Measurements from ENCODE around the gene KLHDC3.
A peak's percentile ranks its signal among the peaks of the same experiment; 100 is the strongest.

KLHDC3 gene

DNA sequence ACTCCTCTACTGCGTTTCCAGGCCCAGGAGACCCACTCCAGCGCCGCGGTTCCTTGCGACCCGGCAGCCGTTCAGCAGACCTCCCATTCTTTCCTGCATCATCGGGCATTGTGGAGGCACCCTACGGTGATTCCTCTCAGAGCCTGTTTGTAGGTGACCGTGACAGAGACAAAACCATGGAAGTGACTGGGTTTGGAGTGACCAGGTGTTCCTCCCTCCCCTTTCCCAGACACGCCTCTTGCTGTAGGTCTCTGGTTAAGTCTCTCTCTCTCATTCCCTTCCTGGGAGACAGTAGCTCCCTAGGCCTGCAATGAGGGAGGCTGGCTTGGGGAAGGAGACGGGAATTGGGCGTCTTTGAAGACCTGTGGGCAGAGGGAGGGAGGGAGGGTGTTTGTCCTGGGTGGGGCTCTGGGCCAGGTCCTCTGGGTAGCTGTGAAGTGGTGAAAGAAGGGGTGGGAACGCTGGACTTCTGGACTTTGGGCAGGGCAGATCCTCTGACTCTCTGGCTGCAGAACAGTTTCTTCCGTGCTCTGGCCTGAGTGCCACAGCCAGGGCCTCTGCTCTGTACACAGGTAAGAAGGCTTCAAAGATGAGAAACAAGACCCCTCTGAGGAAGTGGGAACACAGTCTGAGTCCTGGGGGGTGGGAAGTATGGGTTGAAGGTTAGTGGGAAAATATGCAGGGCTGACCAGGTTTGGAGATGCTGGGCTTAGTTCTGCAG, 46.1 kb downstream of the KLHDC3 start:
- DNase-seq = no peak

DNA sequence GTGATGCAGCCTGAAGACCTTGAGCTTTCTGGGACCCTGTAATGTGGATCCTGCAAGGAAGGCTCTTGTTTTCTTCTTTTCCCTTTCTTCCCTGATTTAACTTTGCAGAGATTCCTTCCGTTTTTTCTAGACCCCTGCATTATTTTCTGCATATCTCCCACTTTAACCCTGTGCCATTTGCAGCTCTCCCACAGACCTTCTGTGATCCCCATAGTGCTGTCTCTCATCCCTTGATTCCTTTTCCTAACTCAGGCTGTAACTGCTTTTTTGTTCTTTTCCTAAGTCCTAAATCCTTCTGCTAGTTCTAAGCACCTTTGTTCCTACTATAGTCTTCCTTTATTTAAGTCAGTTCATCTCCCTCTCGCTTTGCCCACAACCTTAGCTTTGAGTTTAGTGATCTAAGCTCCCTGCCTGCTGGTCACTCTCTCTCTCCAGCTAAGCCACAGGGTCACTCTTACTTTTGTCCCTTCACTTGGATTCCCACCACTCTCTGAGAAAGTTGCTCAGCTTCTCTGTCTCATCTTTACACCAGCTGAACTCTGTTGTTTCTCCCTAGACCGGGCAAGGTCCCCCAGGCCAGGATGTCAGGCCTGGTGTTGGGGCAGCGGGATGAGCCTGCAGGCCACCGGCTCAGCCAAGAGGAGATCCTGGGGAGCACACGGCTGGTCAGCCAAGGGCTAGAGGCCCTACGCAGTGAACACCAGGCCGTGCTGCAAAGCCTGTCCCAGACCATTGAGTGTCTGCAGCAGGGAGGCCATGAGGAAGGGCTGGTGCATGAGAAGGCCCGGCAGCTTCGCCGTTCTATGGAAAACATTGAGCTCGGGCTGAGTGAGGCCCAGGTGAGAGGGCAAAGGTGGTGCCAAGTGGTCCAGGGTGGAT, 46.9 kb downstream of the KLHDC3 start:
- DNase-seq = no peak

DNA sequence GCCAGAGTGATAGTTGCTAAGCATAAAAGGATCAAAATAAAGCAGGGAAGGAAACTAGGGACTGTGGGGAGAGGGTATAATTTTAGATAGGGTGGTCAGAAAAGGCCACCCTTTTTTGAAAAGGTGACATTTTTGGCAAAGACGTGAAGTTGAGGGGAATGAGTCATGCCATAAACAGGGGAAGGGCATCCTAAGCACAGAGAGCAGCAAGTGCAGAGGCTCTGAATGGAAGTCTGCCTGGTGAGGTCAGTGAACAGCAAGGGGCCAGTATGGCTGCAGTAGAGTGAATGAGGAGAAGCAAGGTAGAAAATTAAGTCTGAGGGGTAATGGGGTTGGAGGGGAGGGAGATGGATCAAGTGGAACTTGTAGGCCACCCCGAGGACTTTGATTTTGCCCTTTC, 47.8 kb downstream of the KLHDC3 start:
- no peak for DNase-seq

DNA sequence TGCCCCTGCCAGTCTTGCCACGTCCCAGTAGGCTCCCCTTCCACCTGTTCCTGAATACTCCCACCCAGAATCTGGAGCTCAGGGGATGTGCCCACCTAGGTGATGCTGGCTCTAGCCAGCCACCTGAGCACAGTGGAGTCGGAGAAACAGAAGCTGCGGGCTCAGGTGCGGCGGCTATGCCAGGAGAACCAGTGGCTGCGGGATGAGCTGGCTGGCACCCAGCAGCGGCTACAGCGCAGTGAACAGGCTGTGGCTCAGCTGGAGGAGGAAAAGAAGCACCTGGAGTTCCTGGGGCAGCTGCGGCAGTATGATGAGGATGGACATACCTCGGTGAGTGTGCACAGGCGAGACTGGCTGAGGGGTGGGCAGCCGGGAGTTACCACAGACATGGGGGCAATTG, 48.8 kb downstream of the KLHDC3 start:
- DNase-seq = no peak

DNA sequence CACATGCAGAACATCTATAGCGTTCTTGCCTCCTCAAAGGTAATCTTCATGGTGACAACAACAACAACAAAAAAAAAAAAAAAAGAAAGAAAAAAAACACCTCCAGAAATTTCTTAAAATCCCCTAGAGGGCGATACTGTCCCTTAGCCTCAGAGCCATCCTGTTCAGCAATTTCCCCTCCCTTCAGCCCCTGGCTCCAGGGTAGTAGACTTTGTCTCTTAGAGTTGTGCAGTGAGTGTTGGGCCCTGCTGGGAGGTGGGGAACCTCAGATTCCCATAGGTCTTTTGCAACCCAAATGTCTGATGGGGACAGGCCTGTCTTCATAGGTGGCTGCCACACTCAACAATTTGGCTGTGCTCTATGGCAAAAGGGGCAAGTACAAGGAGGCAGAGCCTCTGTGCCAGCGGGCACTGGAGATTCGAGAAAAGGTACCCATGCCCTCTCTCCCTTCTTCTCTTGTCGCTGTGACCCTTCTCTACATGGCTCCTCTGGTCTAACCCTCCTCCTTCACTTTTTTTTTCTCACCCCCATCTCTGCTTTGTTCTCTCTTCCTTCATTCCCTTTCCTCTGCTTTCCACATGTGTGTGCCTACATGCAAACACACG, 56.1 kb downstream of the KLHDC3 start:
- peak in 3 of 6 experiments; percentile 11 to 42 (median 27) for DNase-seq

Data from stimulated activated naive CD4-positive, alpha-beta T cell (primary cell).